ENCODE measurements around the gene FAM83G. TPM values are rescaled to one million over a fixed set of nuclear protein-coding genes. Genes with fewer than 3 reads are reported as not detected.
"Not testable (repeated sequence)": the region's sequence is repeated elsewhere in the genome, so short reads cannot be mapped to it uniquely, and the experiment has no call there.

FAM83G gene
- polyA plus RNA-seq, 4 donors: 0.91 to 8.1 (median 6.0) TPM

DNA sequence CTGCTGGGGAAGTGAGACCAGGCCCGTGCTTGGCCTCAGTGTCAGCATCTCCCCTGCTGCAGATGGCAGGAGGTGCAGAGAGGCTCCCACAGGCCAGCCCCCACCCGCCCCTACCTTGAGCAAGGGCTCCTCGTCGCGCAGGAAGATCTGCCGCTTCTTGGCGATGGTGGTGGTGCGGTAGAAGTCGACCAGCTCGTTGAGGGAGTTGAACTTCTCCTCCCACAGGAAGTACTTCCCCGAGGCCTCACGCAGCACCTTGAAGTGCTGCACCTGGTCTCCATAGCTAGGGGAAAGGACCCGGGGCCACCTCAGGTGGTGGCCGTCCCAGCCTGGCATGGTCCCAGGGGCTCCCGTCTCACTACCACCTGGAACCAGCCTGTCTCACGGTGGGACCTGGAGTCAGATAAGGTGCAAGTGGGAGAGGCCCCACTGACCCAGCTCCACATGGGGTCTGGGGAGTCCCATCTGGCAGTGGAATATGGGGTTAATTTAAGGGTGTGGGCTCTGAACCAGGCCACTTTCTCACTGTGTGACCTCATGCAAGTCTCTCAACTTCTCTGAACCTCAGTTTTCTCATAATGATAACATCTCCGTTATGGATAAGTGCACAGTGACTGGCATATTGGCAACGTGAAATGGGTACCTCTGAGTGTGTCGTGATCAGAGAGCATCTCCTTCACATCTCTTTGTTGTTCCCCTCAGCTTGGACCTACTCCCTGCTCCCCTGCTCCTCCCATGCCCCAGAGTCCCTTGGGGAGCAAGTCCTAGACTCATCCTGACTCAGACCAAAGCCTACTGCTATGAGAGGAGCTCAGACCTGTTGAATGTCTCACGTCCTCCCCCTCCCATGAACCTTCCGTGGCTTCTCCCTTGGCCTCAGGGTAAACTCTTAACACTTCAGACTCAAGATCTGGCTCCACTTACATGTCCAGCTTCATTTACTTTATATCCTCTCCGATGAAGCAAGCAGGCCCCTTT lies 19.8 kb upstream of the FAM83G start:
- no peak for DNase-seq (ENCODE audit: low read depth in 4 of 4, low spot score in 3 of 4)

DNA sequence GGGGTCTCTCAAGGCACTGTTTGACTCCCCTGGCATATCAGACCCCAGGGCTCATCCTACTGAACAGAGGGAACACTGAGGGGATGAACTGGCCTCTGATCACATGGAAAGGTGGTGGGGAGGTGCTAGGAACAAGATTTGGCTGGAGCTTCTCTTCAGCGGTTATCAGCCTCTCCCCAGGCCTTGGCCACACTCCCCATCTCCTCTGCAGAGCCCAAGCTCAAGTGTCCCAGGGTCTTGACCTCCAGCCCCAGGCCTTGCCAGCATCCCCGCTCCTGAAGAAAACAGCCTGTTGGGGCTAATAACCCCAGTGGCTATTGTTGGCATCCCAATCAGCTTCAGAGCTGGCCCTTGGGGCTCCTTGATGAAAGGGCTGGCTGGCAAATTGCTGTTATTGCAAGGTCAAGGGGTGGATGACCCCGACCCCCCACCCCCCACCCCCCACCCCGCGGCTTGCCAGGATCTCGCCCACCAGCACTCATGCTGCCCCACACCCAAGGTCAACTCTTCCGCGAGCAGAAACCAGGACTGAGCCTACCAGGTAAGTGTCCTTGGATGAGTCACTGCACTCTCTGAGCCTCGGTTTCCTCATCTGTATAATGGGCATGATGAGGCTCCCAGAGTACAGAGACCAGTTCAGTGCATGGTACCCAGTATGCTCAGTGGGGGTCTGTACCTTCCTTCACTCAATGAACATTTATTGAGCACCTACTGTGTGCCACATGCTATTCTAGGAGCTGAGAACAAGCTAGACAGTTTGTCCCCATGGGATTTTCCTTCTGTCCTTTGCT lies 18.8 kb upstream of the FAM83G start:
- no peak for DNase-seq (ENCODE audit: low read depth in 4 of 4, low spot score in 3 of 4)

DNA sequence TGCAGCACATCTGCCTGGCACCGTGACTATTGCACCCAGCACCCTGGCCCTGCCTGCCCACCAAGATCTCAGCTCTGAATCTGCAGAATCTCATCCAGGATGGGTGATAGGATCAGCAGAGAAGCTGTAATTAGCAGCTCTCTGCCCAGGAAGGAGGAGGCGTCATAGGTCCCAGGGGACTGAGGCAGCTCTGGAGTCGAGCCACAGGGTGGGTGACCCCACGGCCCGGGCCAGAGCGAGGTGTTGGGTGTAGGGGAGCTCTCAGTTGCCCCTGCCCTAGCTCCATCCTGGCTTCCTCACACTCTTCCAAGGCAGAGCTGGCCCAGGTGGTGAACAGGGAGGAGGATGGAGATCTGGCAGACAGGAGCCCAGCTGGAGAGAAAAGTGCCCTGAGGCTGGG lies 18.2 kb upstream of the FAM83G start:
- no peak for DNase-seq (ENCODE audit: low read depth in 4 of 4, low spot score in 3 of 4)

- no peak for DNase-seq (ENCODE audit: low read depth in 4 of 4, low spot score in 3 of 4)
Observed at GRCh38 chr17:19022128-19022527, 17.6 kb upstream of the FAM83G start.

- no peak for DNase-seq (ENCODE audit: low read depth in 4 of 4, low spot score in 3 of 4)
Observed at GRCh38 chr17:19021622-19022083, 17.1 kb upstream of the FAM83G start.

- DNase-seq (ENCODE audit: low read depth in 4 of 4, low spot score in 3 of 4): not testable (repeated sequence)
Observed at GRCh38 chr17:19021011-19021621, 16.6 kb upstream of the FAM83G start.

- no peak for DNase-seq (ENCODE audit: low read depth in 4 of 4, low spot score in 3 of 4)
Observed at GRCh38 chr17:19020016-19020415, 15.5 kb upstream of the FAM83G start.

DNA sequence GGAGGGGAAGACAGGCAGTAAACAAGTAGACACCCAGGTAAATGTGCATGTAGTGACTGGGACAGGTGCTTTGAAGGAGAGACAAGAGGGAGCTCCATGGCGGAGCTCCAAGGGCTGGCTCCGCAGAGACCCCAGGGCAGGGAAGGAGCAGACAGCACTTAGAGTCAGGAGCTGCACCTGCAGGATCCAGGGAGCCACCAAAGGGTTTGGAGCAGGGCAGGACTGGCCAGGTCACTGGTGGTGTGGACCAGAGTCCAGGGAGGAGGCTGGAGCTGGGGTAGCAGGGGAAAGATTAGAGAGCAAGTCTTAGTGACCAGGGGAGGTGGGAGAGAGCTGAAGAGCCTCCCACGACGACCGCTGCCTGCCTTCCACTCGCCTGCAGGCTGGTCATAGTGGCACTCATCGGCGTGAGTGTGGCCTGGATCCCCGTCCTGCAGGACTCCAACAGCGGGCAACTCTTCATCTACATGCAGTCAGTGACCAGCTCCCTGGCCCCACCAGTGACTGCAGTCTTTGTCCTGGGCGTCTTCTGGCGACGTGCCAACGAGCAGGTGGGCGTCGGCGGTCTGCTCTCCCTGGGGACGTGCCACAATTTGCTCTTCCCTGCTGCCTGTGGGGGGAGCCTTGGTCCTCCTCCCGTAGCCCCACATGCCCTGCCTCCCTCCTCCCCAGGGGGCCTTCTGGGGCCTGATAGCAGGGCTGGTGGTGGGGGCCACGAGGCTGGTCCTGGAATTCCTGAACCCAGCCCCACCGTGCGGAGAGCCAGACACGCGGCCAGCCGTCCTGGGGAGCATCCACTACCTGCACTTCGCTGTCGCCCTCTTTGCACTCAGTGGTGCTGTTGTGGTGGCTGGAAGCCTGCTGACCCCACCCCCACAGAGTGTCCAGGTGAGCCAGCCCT lies 14.7 kb upstream of the FAM83G start:
- no peak for DNase-seq (ENCODE audit: low read depth in 4 of 4, low spot score in 3 of 4)

DNA sequence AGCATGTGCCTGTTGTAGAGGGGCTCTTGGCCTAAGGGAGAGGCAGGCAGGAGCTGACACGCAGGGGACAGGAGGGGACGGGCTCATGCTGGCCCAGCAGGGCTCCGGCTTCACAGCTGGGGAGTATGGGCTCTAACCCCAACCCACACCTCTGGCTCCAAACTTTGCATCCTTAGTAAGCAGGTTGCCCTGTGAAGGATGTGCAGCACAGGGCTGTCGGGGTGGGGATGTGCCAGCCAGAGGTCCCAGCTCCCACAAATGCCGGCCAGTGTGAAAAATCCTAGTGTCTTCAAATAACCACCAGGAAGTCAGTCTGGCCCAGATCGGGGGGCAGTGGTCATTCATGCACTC lies 14.0 kb upstream of the FAM83G start:
- DNase-seq (ENCODE audit: low read depth in 4 of 4, low spot score in 3 of 4): no peak

GRCh38 chr17:19017804-19018599 lies 13.4 kb upstream of the FAM83G start:
- DNase-seq (ENCODE audit: low read depth in 4 of 4, low spot score in 3 of 4): no peak

GRCh38 chr17:19017401-19017800 lies 12.8 kb upstream of the FAM83G start:
- DNase-seq (ENCODE audit: low read depth in 4 of 4, low spot score in 3 of 4): no peak

GRCh38 chr17:19016881-19017280 lies 12.3 kb upstream of the FAM83G start:
- no peak for DNase-seq (ENCODE audit: low read depth in 4 of 4, low spot score in 3 of 4)

- no peak for DNase-seq (ENCODE audit: low read depth in 4 of 4, low spot score in 3 of 4)
Observed at GRCh38 chr17:19016297-19016696, 11.7 kb upstream of the FAM83G start.

GRCh38 chr17:19015428-19015827 lies 10.9 kb upstream of the FAM83G start:
- no peak for DNase-seq (ENCODE audit: low read depth in 4 of 4, low spot score in 3 of 4)

- no peak for DNase-seq (ENCODE audit: low read depth in 4 of 4, low spot score in 3 of 4)
Observed at GRCh38 chr17:19014628-19015215, 10.2 kb upstream of the FAM83G start.

DNA sequence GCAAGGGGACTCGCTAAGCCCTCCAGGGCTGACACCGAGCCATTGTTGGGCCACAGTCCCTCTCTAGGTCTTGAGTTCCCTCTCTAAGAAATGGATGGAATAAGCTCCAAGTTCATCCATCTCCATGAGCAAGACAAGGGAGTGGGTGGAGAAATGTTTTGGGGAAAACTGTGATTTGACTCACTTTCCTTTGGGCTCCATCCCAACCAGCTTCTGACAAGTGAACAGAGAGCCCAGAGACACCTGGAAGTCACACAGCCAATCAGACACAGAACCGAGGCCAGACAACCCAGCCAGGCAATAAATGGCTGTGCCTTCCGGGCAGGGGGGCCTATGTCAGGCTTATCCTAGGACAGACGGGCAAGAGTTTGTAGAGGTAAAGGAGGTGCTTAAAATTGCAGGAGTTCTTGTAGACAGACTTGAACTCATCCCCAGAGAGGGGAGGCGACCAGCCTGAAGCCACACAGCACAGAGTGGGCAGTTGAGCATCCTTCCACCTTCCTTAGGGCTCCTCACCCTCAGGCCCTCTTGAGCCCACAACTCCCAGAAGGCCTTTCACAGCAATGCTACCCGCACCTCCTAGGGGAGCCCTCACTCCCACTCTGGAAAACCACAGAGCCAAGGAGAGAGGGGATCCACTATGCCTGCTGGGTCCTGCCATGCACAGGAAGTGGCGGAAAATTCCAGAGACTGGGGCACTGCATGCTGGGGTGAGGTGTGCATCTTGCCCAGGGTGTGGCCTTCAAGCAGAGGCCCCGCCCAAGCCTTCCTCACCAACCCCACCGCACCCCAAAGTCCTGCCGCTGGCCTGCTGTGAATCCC lies 9.5 kb upstream of the FAM83G start:
- DNase-seq (ENCODE audit: low read depth in 4 of 4, low spot score in 3 of 4): no peak

- DNase-seq (ENCODE audit: low read depth in 4 of 4, low spot score in 3 of 4): no peak
Observed at GRCh38 chr17:19013226-19013625, 8.7 kb upstream of the FAM83G start.

All from left renal pelvis (tissue), 4 donors.